22Rv1 (cell line): ENCODE results near the gene PLEKHD1.

Source experiments
- ZFX ChIP-seq: fragments of 450-650 bp; IDR thresholded peaks from 2 replicates; pipeline ENCODE4 v1.6.1; 2017; ENCODE audit warnings: antibody characterized with exemption, borderline replicate concordance
- TF ChIP-seq, protein P1 (sequence below): fragments of 450-650 bp; IDR thresholded peaks from 2 replicates; pipeline ENCODE4 v1.5.1; 2017; ENCODE audit warnings: mild to moderate bottlenecking

DNA sequence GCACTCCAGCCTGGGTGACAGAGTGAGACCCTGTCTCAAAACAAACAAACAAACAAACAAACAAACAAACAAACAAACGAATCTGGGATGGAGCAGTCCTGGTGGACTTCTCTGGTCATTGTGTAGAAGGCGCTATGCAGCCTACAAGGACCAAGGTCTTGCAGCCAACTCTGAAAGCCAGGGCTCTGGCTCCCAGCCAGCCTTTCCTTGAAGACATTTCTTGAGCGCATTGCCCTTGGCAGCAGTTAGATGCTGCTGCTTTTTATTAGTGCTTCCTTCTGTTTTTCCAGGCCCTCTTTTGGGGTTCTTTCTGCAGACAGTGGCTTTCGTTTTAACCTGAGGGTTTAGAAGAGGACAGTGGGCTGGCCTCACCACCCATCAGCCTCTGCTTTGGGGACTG is 70.0 kb downstream of the PLEKHD1 start:
- TF ChIP-seq, protein P1, sequence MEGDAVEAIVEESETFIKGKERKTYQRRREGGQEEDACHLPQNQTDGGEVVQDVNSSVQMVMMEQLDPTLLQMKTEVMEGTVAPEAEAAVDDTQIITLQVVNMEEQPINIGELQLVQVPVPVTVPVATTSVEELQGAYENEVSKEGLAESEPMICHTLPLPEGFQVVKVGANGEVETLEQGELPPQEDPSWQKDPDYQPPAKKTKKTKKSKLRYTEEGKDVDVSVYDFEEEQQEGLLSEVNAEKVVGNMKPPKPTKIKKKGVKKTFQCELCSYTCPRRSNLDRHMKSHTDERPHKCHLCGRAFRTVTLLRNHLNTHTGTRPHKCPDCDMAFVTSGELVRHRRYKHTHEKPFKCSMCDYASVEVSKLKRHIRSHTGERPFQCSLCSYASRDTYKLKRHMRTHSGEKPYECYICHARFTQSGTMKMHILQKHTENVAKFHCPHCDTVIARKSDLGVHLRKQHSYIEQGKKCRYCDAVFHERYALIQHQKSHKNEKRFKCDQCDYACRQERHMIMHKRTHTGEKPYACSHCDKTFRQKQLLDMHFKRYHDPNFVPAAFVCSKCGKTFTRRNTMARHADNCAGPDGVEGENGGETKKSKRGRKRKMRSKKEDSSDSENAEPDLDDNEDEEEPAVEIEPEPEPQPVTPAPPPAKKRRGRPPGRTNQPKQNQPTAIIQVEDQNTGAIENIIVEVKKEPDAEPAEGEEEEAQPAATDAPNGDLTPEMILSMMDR, result no peak
- TF ChIP-seq ZFX, result no peak
